HG03521 (cell line): ENCODE results near the gene HUS1.
"Not testable (repeated sequence)": the region's sequence is repeated elsewhere in the genome, so short reads cannot be mapped to it uniquely, and the experiment has no call there.

Source experiments
- ATAC-seq: cut with Tn5 transposase; IDR thresholded peaks from one replicate; pipeline ENCODE4 v1.9.1; 2021; ENCODE audit warnings: mild to moderate bottlenecking, moderate library complexity; ENCODE audit not compliant: unreplicated experiment

The HUS1 gene

DNA sequence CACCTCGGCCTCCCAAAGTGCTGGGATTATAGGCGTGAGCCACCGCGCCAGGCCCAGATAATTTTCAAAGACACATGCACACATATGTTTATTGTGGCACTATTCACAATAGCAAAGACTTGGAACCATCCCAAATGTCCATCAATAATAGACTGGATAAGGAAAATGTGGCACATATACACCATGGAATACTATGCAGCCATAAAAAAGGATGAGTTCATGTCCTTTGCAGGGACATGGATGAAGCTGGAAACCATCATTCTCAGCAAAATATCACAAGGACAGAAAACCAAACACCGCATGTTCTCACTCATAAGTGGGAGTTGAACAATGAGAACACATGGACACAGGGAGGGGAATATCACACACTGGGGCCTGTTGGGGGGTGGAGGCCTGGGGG, 1.2 kb upstream of the HUS1 start:
- ATAC-seq, result not testable (repeated sequence)

DNA sequence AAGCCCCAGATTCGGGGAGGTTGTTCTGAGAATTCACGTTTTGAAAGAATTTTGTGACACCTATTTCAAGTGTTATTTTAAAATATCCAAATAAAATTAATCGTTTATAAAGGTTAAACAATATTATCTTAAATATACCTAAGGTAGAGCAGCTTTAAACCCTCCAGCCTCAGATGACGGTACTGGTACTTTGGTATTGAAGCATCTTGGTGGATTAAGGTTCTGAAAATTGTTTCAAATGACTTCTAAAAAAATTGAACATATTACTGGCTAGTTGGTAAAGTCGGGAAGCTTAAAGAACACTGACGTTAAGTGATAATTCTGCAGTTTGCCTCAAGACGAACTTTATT, 392 bp upstream of the HUS1 start:
- ATAC-seq, result no peak

DNA sequence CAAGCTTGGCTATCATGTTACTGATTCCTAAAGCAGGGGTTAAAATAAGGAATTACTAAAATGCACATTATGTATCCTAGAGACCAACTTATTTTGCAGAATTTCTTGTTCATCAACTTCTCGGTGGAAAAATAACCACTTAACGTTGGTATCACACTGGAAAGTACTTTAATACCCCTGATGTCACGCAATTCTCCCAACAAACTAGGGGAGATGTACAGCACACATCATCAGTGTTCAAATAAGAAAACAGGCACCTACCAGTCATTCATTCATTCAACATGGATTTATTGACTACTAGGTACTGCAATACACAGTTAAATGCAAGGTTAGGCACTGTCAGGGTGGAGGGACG, 648 bp downstream of the HUS1 start:
- no peak for ATAC-seq

DNA sequence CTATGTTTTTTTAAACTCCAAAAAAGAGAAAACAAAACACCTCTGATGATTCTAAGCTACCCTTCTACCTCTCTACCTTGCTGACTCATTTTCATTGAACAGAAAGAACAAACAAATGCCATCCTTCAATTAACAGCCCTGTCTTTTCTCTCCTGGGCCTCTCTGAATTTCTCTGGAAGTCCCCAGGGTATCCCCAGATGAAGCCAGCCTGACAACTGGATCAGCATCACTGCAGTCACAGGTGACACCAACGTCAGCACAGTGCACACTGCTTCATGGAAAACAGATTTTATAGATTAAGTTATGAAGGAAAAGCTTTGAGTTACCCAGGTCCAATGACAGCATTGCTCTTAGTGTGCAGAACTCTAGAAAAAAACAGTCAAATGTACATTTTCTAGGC, 5.7 kb downstream of the HUS1 start:
- no peak for ATAC-seq

DNA sequence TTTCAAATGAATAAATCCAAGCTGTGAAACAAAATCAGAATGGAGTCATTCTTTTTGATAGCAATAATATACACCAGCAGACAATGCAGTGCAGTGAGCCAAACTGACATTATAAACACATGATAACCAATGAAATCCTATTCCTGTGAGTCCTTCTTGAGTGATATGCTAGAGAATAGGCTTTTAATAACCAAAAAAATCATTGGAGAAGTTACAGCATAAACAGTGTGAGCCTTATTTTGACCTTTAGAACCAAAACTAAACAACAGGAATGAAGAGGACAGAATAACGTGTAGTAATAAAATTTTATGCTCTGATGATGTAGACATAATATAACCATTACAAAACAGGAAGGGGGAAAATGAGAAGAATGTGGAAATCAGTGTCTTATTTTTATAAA, 8.7 kb downstream of the HUS1 start:
- no peak for ATAC-seq

DNA sequence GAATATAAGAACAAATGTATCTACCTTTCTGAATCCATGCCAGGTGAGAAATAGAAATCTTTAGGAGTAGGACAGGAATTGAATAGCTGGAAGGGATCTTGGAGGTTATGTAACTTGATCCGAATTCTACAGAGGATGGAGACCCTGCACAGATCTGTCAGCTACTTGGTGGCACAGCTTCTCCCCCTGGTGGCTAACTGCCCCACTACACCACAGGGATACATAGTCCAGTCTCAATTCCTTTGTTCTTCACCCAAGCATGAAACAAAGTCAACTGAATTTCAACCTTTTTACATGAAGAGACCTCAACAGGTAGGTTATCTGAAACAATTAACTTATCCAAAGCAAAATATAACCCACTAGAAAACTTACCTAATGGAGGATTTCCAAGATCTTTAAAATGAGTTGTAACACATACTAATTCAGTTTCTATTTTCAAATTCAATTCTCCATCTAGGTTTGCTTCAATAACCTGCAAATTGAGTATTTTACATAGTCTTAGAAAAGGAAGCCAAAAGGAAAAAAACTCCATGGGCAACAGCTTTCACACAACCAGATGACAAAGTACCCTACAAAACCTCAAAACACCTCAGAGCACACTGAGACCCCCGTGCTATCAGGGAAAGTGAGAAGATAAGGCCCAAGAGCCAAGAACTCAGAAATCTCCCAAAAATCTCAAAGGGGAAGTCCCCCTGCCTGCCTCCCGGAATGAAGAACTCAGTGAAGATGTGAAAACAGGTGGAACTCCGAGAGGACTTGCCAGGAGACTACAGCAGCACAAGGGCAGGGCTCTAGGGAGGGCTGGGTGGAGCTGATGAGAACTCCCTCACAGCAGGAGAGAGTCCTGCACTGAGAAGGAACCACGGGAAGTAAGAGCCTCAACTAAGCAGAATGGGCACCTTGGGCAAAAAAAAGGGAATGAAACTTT, 10.3 kb downstream of the HUS1 start:
- ATAC-seq, result peak; percentile 84

DNA sequence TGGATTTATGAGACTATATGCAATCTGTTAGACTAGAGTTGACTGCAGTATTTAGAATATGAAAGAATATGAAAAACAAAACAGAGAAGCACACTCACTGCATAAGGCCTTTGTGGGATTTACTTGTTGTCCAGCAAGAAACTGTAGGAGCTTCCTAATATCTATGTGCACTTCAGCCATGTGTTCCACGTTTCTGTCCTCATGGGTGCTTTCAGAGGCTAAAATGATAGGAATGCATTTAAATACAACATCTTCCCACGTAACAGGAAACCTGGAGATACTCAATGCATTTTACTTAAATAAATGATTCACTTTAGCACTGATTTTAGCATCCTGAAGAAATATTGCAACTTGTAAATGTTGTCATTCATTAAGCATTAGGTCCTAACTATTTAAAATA, 11.7 kb downstream of the HUS1 start:
- no peak for ATAC-seq

DNA sequence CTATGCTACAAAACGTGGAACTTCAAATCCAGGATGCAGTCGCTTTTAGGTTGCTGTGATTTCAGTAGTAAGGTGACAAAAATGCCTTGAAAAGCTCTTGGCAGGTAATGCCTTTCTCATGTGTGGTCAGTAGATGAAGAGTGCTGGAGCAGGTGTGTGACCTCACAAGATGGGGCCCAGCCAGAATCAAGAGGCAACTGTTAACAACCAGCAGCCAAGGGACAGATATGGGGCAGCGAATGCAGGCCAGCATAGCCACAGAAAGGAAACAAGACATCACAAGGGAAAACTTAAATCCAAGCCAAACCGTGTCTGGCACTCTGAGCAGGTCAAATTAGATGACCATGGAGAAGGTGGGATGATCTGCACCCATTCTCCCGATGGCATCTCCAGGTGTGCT, 12.3 kb downstream of the HUS1 start:
- ATAC-seq, result no peak

DNA sequence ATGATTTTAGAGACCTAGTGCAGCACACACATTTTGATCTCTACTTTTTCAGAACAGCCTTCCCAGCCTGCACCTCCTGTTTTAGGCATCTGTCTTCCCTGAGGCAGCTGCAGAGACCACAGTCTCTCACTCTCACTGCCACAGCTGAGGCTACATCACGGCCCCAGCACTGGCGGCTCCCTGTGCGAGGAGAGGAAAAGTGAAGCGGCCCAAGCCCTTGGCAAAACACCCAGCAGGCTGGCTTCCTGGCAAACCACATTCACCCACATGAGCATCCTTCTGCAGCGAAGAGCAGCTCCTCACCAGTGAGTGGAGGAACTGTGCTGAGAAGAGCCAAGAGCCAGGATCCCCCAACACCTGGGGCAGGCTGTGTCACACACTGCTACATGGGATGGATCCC, 14.0 kb downstream of the HUS1 start:
- ATAC-seq, result no peak

DNA sequence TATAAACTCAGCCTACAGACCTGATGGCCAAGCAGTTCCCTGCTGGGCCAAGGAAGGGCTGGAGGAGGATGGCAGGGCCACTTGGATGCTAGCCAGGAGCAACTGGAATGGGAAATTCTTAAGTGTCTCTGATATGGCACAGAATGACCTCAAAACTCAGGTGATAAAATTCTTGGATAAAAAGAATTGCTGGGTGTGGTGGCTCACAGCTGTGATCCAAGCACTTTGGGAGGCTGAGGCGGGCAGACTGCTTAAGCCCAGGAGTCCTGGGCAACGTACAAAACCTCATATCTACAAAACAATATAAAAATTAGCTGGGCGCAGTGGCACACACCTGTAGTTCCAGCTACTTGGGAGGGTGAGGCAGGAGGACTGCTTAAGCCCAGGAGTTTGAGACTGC, 17.2 kb downstream of the HUS1 start:
- no peak for ATAC-seq

DNA sequence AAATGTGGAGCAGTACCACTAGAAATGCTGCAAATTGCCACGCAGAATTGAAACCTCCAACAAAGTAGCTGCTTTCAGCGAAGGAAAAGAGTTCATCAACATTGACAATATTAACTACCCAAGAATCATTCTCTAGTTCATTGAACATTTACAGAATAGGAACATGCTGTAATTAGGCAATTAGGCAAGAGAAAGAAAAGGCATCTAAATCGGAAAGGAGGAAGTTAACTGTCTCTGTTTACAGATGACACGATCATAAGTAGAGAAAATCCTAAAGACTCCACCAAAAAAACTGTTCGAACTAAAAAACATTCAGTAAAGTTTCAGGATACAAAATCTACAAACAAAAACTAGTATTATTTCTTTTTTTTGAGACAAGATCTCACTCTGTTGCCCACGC, 22.3 kb downstream of the HUS1 start:
- no peak for ATAC-seq

DNA sequence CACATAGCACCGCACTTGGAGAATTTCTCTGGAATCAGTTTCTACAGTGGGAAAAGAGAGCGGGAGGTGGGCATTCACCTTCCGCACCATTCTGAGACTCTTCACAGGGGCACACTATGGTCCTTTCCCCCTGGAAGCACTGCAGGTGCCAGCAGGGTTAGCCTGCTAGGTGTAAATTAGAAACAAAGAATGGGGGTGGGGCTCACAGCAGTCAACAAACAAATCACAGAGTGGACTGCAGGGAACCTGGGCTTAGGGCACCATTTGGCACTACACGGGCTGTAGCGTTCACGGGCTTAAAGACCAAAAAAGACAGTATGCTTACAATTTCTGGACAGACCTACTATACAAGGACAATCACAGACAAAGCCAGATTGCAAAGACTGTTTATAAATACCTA, 23.2 kb downstream of the HUS1 start:
- no peak for ATAC-seq

DNA sequence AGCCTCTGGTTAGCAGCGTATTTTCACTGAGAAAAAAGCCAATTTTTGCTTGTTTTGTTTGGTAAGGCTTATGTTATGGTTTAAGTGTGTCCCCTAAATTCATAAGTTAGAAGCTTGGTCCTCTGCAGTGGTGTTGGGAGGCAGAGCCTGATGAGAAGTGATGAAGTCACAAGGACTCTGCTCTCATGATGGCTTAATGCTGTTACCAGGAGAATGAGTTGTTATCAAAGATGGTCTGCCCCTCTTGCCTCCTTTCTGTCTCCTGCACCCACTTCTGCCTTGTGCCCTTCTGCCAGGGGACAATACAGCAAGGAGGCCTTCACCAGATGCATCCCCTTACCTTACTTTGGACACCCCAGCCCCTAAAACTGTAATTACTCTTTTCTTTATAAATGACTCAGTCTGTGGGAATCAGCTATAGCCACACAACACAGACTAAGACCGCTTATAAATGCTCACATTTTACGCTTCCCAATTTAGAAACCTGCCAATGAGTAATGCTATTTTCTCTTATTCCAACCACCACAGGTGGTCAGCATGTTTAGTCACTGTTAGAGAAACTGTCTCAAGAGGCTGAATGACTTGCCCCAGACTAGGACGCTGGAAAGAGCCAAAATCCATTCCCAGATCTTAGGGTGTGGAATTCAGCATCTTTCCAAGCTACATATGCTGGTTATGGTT, 25.0 kb downstream of the HUS1 start:
- no peak for ATAC-seq

DNA sequence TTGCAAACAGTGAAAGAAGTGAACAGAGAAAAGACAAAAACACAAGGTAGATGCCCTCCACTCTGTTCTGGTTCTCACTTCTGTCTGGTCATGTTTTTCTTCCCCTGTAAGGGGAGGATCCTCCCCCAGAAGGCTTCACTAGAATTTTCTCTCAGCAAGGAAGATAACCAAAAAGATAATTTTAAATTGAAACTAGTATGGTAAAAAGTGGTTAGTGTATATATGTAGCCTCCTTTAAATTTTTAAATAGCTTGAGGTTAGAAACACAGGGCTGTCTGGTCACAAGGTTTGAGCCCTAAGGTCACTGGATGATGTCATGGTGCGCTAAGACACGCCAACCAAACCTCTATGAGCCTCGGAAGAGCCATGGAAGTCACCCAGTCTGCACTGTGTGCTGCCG, 25.6 kb downstream of the HUS1 start:
- ATAC-seq, result no peak

DNA sequence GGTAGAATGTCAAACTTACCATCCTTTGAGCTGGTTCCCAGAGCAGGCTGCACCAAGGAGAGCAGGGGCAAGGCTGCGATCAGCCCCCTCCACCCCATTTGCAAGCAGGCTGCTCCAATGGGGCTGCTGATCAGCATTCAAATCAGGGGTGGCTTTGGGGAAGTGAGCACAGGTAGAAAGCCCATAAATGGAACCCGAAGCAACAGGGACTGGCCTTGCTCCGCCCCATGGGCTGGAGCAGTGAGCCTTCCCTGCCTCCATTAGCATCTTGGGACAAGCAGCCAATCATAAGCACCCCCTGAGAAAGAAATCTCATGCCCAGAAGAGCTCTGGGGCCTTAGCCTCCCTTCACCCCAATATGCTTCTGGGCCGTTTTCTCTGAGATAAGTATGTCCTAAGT, 27.2 kb downstream of the HUS1 start:
- no peak for ATAC-seq

DNA sequence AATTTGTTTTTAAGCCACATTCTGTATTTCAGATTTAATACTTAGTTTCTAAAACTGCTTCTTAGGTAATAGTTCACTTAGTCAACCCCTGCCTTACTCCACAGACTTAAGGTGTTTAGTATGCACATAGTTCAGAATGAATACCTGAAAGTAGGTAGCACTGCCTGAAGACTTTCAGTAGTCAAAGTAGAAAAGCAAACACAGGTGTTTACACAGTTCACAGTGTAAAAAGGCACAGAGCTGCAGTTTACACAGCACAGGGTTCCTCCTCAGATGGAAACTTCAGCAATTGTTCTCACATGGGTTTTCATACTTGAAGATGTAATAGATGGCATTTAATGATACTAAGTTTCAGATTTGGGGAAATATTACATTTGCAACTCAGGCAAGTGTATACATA, 28.0 kb downstream of the HUS1 start:
- no peak for ATAC-seq

DNA sequence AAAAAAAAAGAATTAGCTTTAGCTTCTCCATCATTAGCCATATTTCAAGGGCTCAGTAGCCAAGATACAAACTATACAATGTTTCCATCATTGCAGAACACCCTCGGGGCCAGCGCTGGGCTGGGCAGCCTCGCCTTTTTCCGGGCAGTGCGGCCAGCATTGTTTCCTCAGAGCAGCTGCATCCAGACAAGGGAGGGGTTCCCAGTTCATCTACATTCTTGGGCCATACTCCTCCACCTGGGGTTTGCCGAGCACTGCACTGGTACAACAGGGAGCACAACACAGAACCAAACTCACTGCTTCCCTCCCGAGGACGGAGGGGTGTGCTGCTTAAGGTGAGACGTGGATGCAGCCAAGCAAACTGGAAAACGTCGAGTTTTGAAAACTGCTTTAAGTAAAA, 28.7 kb downstream of the HUS1 start:
- ATAC-seq, result no peak

DNA sequence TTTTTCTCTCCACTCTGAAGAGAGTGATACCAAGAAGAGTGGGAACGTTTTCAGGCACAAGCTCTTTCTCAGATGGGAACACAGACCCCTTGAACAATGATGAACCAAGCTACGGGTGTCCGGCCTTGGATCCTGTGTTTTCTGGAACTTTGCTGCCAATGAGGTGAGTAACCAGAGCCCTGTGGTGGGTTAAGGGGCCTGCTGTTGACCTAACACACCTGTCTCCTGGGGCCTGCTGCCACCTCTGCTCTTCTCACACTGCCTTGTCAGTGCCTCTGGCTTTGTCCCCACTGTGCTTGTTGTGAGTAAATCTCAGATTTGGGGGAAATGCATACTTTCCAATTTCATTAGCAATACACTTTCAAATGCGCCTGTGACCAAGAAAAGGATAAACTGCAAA, 29.7 kb downstream of the HUS1 start:
- ATAC-seq, result no peak

DNA sequence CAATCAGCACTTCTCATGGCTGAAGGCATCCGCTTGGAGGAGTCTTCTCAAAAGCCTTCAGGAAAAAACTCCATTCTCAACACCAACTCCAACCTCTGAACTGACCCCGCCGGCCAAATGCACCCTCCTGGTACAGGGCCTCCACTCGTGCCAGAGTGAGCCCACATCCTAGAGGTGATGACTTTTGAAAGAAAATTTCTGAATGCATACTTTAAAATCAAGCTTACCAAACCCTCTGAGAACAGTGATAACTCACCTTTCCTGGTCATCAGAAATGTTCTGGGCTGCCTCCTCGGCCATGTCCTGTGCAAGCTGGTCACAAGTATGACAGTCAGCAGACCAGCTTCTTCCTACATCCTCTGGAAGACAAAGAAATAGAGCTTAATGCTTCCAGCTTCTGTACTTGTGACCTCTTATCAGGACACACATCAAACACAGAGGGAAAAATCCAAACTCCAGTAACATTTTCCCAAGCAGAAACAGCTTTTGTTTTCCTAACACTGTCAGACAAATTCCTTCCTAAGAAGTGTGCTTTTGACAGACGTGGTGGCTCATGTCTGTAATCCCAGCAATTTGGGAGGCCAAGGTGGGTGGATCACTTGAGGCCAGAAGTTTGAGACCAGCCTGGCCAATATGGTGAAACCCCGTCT, 31.1 kb downstream of the HUS1 start, which contains the start of gene PKD1L1:
TSS of gene PKD1L1 (minus strand) at position 326 of the 650 bp plus-strand sequence. CDS start at position 300, 26 bp downstream.
- ATAC-seq, result no peak

DNA sequence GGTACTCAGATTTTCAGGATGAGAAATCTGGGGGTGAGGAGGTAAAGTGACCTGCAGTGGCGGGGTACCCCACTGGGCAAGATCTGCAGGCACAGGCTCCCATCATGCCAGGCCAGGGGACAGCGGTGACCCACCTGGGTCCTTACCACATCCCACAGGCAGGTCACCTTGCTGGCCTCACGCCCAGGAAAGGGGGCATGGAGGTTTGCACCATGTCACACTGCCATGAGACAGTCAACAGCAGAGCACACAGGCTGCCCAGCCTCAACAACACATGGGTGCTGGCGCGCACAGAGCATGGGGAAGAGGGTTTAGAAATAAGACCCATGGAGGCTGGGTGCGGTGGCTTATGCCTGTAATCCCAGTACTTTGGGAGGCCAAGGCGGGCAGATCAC, 32.1 kb downstream of the HUS1 start:
- no peak for ATAC-seq

DNA sequence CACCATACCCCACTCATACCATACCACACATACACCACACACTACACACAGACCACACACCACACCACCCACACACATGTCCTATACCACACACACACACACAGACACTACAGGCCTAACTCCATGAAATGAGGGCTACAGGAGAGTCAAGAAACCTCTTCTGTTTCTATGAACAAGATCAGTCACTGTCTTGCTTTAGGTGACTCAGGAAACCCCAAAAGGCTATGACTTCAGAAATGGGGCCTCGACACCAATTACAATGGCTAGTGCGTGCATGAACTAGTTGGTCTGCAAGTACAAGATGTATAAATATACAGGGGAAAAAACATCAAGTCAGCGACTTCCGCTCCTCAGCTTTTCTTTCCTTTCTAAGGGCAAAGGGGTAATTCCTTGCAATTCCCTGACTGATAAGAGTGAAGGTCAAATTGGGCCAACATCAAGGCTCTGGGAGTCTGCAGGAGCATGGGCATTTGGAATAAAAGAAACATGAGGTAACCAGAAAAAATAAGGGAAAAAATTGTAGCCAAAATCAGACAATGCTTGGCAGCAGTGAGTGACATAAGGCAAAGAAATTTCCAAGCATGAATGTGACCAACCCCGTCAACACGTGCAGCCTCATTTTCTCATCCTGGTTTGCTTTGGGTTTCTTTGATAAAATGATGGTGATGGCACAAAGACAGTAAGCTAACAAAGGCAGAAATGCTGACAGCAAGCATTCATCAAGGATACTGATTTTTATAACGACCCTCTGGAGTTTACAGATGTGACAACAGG, 32.6 kb downstream of the HUS1 start:
- no peak for ATAC-seq
